PC-9 (cell line): Measurements from ENCODE around the gene PRR33. TPM values are rescaled to one million over a fixed set of nuclear protein-coding genes. Genes with fewer than 3 reads are reported as not detected.

ENCODE experiments used
- BruUV-seq: library from RNA; stranded (reverse); fragments of 400-500 nt; replicated peaks from 2 replicates; lab custom pipeline; 2021; lab: Mats Ljungman, UMichigan
- CTCF ChIA-PET: fragments of 300-600 bp; sonication (Branson Sonifier 250); formaldehyde crosslinking; loops from one replicate; lab custom pipeline; 2022; ENCODE audit warnings: antibody characterized with exemption; lab: Charles Lee
- POLR2A ChIA-PET: fragments of 300-600 bp; sonication (Branson Sonifier 250); formaldehyde crosslinking; loops from one replicate; lab custom pipeline; 2022; ENCODE audit warnings: antibody characterized with exemption; ENCODE audit not compliant: unreplicated experiment; lab: Charles Lee
- DNase-seq, 2 experiments: peaks; one replicate each; pipeline versions ENCODE4 v3.0.0 to v3.0.0-alpha.2; 2015 to 2022; ENCODE audit warnings: mixed read lengths in 1 of 2
- H2AFZ ChIP-seq: fragments of 200-600 bp; sonication (generic); 2 replicates; pipeline ENCODE4 v1.8.1; 2017; ENCODE audit warnings: antibody characterized with exemption
- H3F3A ChIP-seq: fragments of 200-600 bp; sonication (generic); 2 replicates; pipeline ENCODE4 v1.8.1; 2017; ENCODE audit warnings: antibody characterized with exemption, mild to moderate bottlenecking, low read depth; ENCODE audit not compliant: insufficient read depth
- H3K27ac ChIP-seq: fragments of 200-600 bp; sonication (generic); 2 replicates; pipeline ENCODE4 v1.6.1; 2016; ENCODE audit warnings: mixed run types
- H3K27me3 ChIP-seq: fragments of 200-600 bp; sonication (generic); 2 replicates; pipeline ENCODE4 v1.6.1; 2016; ENCODE audit warnings: low read depth, mixed run types; ENCODE audit not compliant: insufficient read depth
- H3K36me3 ChIP-seq: fragments of 200-600 bp; sonication (generic); 2 replicates; pipeline ENCODE4 v1.6.1; 2016; ENCODE audit warnings: low read depth, mixed run types
- H3K4me1 ChIP-seq: fragments of 200-600 bp; sonication (generic); replicated peaks from 2 replicates; pipeline ENCODE4 v1.6.1; 2016; ENCODE audit warnings: mixed run types; ENCODE audit not compliant: insufficient read depth
- H3K4me2 ChIP-seq: fragments of 200-600 bp; sonication (generic); 2 replicates; pipeline ENCODE4 v1.6.1; 2017; ENCODE audit warnings: mixed run types
- H3K4me3 ChIP-seq: fragments of 200-600 bp; sonication (generic); 2 replicates; pipeline ENCODE4 v1.6.1; 2016; ENCODE audit warnings: mixed run types
- H3K79me2 ChIP-seq: fragments of 200-600 bp; sonication (generic); 2 replicates; pipeline ENCODE4 v1.6.1; 2017; ENCODE audit warnings: low read depth, mixed run types
- H3K9me2 ChIP-seq: fragments of 200-600 bp; sonication (generic); 2 replicates; pipeline ENCODE4 v1.8.1; 2017; ENCODE audit warnings: mild to moderate bottlenecking; ENCODE audit not compliant: insufficient read depth
- H3K9me3 ChIP-seq: fragments of 200-600 bp; sonication (generic); 2 replicates; pipeline ENCODE4 v1.8.1; 2016; ENCODE audit warnings: low read depth; ENCODE audit not compliant: insufficient read depth
- H4K20me1 ChIP-seq: fragments of 200-600 bp; sonication (generic); 2 replicates; pipeline ENCODE4 v1.8.1; 2017; ENCODE audit not compliant: insufficient read depth
- EZH2 ChIP-seq: fragments of 200-600 bp; sonication (generic); IDR thresholded peaks from 2 replicates; pipeline ENCODE4 v1.8.0; 2017; ENCODE audit warnings: antibody characterized with exemption, low read depth
- intact Hi-C: fragments of 100-400 bp; cut with micrococcal nuclease; formaldehyde crosslinking; loops from one replicate; pipeline ENCODE4 v1.10.0; 2022; ENCODE audit not compliant: unreplicated experiment
- total RNA-seq: library from RNA; stranded (reverse); gene quantifications from 2 replicates; pipeline ENCODE4 v1.2.3, GENCODE V29; 2021
- TF ChIP-seq, protein P1 (sequence below): fragments of 200-600 bp; sonication (generic); conservative IDR thresholded peaks from 2 replicates; pipeline ENCODE4 v1.6.1; 2017; ENCODE audit warnings: mixed run types, antibody characterized with exemption, mild to moderate bottlenecking, moderate library complexity

Gene PRR33
- total RNA-seq, 1 experiment from 2014 or later, result not detected

DNA sequence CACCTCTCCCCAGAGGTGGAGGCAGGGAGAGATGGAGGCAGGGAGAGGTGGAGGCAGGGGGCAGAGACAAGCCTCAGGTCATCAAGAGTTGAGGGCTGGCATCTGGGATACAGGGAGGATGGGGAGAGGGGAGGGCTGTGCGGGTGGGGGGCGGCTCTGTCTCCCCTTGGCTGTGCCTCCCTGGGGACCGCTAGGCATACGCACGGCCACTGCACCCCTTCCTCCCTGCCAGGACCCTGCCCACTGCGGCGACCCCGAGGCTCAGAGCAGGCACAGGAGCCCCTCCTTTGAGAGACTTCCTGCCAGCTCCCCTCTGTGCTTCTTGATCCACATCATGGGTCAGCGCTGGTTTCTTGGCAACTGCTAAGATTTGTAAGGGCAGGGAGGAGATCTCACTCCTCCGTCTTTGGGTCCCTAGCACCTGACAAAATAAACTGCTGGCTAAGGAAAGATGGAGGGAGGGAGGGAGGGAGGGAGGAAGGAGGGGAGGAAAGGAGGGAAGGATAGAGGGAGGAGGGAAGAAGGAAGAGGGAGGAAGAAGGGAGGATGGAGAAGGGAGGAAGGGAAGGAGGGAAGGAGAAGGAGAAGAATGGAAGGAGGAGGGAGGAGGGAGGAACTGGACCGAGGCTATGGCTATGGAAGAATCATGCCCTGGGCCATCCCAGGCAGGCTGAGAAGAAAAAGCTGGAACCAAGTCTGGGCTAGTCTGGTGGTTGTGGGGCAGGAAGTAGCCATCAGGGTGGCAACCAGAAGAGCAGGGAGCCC lies 18.5 kb downstream of the PRR33 start:
- H3K4me2 ChIP-seq, result no peak overlapping the region
- H3K4me1 ChIP-seq, result no peaks in the 10 kb centered on the region
- no peaks in the 10 kb centered on the region for H3K9me3 ChIP-seq
- H3F3A ChIP-seq, result no peaks in the 10 kb centered on the region
- no TSS peak for BruUV-seq
- H4K20me1 ChIP-seq, result no peaks in the 10 kb centered on the region
- no peak for TF ChIP-seq EZH2
- TF ChIP-seq, protein P1, sequence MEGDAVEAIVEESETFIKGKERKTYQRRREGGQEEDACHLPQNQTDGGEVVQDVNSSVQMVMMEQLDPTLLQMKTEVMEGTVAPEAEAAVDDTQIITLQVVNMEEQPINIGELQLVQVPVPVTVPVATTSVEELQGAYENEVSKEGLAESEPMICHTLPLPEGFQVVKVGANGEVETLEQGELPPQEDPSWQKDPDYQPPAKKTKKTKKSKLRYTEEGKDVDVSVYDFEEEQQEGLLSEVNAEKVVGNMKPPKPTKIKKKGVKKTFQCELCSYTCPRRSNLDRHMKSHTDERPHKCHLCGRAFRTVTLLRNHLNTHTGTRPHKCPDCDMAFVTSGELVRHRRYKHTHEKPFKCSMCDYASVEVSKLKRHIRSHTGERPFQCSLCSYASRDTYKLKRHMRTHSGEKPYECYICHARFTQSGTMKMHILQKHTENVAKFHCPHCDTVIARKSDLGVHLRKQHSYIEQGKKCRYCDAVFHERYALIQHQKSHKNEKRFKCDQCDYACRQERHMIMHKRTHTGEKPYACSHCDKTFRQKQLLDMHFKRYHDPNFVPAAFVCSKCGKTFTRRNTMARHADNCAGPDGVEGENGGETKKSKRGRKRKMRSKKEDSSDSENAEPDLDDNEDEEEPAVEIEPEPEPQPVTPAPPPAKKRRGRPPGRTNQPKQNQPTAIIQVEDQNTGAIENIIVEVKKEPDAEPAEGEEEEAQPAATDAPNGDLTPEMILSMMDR, result no peak
- CTCF ChIA-PET, result no interaction called here
- H3K27me3 ChIP-seq, result 0 out of 2 replicates have a peak, but pooled peaks cover 11% of the 10 kb centered on the region
- intact Hi-C loops, result no loop called here
- no peak overlapping the region for H3K27ac ChIP-seq
- H2AFZ ChIP-seq, result no peak overlapping the region
- no peaks in the 10 kb centered on the region for H3K9me2 ChIP-seq
- no peak for DNase-seq
- no peaks in the 10 kb centered on the region for H3K36me3 ChIP-seq
- H3K4me3 ChIP-seq, result no peak overlapping the region
- POLR2A ChIA-PET, result no interaction called here
- no peaks in the 10 kb centered on the region for H3K79me2 ChIP-seq

DNA sequence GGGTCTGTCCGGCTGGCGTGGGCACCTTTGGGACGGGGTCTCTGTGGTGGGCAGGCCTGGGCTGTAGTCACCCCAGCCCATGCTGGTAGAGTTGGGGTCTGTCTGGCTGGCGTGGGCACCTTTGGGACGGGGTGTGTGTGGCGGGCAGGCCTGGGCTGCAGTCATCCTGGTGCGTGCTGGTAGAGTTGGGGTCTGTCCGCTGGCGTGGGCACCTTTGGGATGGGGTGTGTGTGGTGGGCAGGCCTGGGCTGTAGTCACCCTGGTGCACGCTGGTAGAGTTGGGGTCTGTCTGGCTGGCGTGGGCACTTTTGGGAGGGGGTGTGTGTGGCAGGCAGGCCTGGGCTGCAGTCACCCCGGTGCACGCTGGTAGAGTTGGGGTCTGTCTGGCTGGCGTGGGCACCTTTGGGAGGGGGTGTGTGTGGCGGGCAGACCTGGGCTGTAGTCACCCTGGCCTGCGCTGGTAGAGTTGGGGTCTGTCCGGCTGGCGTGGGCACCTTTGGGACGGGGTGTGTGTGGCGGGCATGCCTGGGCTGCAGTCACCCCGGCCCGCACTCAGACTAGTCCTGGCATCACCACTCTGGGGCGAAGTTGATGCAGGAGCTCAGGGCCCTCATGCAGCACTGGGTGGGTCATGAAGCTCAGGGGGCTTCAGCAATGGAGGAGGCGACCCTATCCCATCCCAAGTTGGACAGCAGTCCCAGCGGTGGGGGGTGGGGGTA lies 19.3 kb downstream of the PRR33 start:
- H3K27ac ChIP-seq, result no peak overlapping the region
- H2AFZ ChIP-seq, result no peak overlapping the region
- BruUV-seq, result no TSS peak
- no peaks in the 10 kb centered on the region for H3K79me2 ChIP-seq
- H3K9me3 ChIP-seq, result no peaks in the 10 kb centered on the region
- no peaks in the 10 kb centered on the region for H3F3A ChIP-seq
- TF ChIP-seq, protein P1, result no peak
- no peak for TF ChIP-seq EZH2
- ChIA-PET POLR2A (no interaction called here), CTCF (no interaction called here)
- intact Hi-C loops, result no loop called here
- H3K4me1 ChIP-seq, result no peaks in the 10 kb centered on the region
- H3K4me2 ChIP-seq, result no peak overlapping the region
- no peaks in the 10 kb centered on the region for H3K36me3 ChIP-seq
- H3K9me2 ChIP-seq, result no peaks in the 10 kb centered on the region
- DNase-seq, result no peak
- H3K27me3 ChIP-seq, result 0 out of 2 replicates have a peak, but pooled peaks cover 11% of the 10 kb centered on the region
- no peaks in the 10 kb centered on the region for H4K20me1 ChIP-seq
- H3K4me3 ChIP-seq, result no peak overlapping the region

- POLR2A ChIA-PET, result no interaction called here
- Histone ChIP-seq H3K27me3 (0 out of 2 replicates have a peak, but pooled peaks cover 11% of the 10 kb centered on the region), H3K4me2 (no peak overlapping the region), H3K27ac (no peak overlapping the region), H3K4me1 (no peaks in the 10 kb centered on the region), H2AFZ (no peak overlapping the region), H3K36me3 (no peaks in the 10 kb centered on the region), H3F3A (no peaks in the 10 kb centered on the region), H4K20me1 (no peaks in the 10 kb centered on the region), H3K9me3 (no peaks in the 10 kb centered on the region), H3K4me3 (no peak overlapping the region), H3K9me2 (no peaks in the 10 kb centered on the region), H3K79me2 (no peaks in the 10 kb centered on the region)
- CTCF ChIA-PET, result no interaction called here
- no TSS peak for BruUV-seq
- intact Hi-C loops, result no loop called here
- TF ChIP-seq, protein P1, result no peak
- TF ChIP-seq EZH2, result no peak
- no peak for DNase-seq
Measured at GRCh38 chr11:1871531-1871930, 20.2 kb downstream of the PRR33 start.
